ENCODE data around the gene DYSF.

GRCh38 chr2:71423817-71424420 is 29.4 kb upstream of the DYSF start:
- TF ChIP-seq, protein P1, sequence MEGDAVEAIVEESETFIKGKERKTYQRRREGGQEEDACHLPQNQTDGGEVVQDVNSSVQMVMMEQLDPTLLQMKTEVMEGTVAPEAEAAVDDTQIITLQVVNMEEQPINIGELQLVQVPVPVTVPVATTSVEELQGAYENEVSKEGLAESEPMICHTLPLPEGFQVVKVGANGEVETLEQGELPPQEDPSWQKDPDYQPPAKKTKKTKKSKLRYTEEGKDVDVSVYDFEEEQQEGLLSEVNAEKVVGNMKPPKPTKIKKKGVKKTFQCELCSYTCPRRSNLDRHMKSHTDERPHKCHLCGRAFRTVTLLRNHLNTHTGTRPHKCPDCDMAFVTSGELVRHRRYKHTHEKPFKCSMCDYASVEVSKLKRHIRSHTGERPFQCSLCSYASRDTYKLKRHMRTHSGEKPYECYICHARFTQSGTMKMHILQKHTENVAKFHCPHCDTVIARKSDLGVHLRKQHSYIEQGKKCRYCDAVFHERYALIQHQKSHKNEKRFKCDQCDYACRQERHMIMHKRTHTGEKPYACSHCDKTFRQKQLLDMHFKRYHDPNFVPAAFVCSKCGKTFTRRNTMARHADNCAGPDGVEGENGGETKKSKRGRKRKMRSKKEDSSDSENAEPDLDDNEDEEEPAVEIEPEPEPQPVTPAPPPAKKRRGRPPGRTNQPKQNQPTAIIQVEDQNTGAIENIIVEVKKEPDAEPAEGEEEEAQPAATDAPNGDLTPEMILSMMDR (IDR thresholded peaks at IDR 0.05), result no peak
- no peak for TF ChIP-seq POLR2AphosphoS5 (IDR thresholded peaks at IDR 0.05; ENCODE audit: low read depth, low read length)
